DMS 273 treated with DMSO at 0.1 percent for 48 hours (cell line): ENCODE results near the gene ZNF780B.
"Not testable (repeated sequence)": the region's sequence is repeated elsewhere in the genome, so short reads cannot be mapped to it uniquely, and the experiment has no call there.

ENCODE experiments used
- DNase-seq: peaks from one replicate; lab custom pipeline; 2025; lab: John Stamatoyannopoulos, UW

ZNF780B gene

DNA sequence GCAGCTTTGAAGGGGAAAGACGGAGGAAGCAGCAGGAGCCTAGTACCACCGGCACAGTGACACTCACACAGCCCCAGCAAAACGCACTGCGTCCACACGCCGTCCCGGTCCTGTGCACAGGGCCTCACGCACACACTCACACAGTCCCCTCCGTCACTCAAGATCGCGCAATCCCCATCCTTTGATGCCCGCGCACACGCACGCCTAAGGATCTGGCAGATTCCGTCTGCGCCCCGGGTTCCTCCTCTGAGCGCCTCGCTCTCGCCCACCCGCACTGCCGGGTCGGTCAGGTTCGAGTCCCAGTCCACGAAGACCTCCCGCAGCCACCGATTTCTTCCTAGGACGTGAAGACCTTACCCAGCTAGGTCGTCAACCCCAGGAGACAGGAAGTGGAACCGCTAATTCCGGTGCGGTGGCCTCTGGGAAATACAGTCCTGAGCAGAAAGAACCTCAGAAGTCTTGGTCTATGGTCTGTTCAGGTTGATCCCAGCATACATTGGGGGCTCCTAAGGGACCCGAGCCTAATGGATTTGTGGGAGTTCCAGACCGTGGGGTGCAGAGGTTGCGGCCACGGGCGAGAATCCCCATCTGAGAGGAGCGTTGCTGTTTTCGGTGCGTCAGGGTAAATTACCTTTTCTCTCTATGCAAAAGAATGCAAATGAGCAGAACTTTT is at the start of gene ZNF780B:
ZNF780B (minus strand) TSS at position 400 of the 673 bp plus-strand sequence. CDS start 5,899 bp downstream, outside the sequence.
- peak; percentile 24 for DNase-seq

DNA sequence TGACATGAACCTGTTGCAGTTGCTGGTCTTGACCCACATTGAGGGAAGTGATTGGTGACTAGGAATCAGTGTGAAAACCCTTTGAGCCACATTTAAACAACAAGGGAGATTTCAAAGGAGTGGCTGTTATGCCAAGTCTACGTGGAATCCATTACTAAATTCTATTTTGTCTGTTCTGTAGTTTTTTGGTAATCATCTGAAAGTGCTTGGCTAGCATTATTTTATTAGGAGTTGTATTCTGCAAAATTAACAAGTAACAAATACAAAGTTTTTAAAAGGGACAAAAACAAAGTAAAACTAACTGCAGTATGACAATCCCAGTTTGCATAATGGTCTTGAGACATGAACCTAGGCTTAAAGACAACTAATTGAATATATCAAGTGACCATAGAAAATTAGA is 48.7 kb upstream of the ZNF780B start:
- no peak for DNase-seq

DNA sequence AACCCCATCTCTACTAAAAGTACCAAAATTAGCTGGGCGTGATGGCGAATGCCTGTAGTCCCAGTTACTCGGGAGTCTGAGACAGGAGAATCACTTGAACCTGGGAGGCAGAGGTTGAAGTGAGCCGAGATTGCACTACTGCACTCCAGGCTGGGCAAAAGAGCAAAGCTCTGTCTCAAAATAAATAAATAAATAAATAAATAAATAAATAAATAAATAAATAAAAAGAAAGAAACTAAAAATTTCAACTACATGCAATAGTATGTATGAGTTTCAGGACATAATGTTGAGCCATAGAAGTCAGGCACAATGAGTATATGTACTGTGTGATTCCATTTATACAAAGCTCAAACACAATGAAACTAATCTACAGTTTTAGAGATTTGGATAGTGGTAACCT is 47.6 kb upstream of the ZNF780B start:
- no peak for DNase-seq

DNA sequence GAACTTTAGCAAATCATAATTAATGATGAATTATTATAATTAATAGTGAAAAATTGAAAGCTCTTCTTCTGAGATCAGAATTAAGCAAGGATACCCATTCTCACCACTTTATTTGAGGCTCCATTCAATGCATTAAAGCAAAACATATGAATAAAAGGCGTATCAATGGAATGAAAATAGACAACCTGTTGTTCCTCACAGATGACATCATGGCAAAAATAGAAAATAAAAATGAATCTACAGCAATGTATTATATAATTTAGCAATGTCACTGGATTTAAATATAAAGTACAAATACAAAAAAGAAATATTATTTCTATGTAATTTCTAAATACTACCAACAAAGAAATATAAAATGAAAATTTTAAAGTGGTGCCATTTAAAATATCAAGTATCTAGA is 45.8 kb upstream of the ZNF780B start:
- no peak for DNase-seq

DNA sequence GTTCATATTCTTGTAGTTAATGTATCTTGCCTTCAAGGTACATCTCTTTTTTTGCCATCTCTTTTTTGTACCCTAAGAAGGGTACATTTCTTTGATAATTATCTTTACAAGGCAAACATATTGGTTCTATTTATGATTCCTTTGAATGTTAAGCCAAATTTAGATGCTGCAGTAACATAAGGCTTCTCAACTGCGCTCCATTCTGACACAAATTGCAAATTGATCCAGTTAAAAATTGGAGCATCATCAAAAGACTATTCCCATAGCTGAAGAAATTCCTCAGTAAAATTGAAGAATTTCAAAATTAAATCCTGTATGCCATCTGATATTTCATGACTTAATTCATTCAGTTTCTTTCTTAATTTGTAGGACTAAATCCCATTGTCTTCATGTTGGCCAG is 37.4 kb upstream of the ZNF780B start:
- DNase-seq = no peak

DNA sequence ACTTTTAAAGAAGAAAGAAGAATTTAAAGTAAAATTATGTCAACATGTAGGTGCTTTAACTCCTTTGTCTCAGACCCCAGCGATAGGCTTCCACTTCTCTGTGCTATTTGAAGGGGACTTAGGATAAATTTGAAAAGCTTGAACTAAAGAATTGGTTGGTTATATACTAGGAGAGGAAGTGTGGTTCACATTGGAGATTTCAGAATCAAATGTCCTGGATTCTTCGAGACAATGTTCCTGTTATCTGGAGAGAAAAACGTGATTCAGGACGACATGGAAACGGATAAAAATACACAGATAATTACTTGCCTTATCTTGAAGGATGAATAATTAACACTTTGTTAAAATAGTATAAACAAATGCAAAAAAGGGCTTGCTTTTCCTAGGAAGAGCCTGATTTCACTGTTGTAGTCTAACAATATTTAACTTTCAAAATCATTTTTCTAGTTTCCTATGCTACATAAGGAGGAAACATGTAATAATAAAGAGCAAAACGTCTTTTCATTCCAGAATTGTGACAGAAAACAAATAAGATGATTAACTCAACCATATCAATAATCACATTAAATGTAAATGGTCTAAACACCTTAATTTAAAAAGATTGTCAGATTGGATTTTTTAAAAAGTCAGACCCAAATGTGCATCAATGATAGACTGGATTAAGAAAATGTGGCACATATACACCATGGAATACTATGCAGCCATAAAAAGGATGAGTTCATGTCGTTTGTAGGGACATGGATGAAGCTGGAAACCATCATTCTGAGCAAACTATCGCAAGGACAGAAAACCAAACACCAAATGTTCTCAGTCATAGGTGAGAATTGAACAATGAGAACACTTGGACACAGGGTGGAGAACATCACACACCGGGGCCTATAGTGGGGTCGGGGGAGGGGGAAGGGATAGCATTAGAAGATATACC is 35.4 kb upstream of the ZNF780B start:
- DNase-seq = no peak

DNA sequence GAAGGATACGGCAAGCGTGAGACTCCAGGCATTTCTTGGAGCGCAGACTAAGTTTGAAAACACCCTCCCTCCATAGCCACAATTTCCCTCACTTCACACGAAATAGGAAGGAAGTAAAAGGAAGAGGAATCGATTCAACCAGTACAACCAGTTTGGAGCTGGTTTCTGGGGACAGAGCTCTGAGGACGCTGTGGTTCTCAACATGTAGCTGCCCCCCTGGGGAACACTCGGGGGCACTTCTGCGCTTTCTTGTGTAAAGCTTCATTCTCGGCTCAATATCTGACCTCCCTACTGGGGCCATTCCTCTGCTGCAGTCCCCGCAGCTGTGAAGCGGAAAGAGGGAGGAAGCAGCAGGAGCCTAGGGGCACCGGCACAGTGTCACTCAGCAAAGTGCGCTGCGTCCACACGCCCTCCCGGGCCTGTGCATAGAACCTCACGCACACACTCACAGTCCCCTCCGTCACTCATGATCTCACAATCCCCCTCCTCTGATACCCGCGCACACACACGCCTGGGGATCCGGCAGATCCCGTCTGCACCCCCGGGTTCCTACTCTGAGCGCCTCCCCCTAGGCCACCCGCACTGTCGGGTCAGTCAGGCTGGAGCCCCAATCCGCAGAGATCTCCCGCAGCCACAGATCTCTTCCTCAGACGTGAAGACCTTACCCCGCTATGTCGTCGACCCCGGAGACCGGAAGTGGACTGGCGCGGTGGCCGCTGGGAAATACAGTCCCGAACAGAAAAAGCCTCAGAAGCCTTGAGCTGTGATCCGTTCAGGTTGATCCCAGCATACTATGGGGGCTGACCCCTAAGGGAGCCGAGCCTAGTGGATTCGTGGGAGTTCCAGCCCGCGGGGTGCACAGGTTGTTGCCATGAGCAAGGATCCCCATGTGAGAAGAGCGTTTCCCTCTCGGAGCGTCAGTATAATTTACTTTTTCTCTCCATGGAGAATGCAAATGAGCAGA is 34.5 kb upstream of the ZNF780B start, which contains the start of gene ZNF780A:
ZNF780A (minus strand) TSS at position 703 of the 964 bp plus-strand sequence. CDS start 6,190 bp downstream, outside the sequence.
- peak; percentile 48 for DNase-seq

DNA sequence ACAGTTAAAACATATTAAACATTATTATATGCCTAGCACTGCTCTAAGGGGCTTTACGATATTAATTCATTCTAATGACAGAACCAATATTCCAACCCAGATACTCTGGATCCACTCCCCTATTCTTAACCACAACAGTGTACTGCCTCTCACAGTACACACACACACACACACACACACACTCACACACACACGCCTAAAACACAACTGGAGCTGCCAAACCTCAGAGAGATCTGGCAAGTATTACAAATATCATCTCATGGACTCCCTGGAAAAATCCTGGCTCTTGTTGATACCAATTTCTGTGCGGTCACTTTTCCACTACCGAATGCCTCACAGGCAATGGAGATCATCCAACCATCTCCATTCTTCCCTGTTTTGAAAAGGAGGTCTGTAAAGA is 33.4 kb upstream of the ZNF780B start:
- no peak for DNase-seq

DNA sequence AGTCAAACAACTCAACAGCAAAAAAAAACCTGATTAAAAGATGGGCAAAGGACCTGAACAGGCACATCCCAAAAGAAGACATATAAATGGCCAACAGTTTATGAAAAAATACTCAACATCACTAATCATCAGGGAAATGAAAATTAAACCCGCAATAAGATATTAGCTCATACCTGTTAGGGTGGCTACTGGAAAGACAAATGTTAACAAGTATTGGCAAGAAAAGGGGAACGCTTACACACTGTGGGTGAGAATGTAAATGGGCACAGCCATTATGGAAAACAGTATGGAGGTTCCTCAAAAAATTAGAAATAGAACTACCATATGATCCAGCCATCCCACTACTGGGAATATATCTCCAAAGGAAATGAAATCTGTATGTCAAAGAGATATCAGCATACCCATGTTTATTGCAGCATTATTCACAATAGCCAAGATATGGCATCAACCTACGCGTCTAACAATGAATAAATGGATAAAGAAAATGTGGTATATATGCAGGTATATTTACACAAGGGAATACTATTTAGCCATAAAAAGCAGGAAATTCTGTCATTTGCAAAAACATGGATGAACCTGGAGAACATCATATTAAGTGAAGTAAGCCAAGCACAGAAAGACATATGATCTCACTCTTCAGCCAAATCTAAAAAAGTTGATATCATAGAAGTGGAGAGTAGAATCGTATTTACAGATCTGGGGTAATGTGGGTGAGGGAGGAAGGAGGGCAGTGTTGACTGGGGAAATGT is 32.4 kb upstream of the ZNF780B start:
- DNase-seq = no peak

DNA sequence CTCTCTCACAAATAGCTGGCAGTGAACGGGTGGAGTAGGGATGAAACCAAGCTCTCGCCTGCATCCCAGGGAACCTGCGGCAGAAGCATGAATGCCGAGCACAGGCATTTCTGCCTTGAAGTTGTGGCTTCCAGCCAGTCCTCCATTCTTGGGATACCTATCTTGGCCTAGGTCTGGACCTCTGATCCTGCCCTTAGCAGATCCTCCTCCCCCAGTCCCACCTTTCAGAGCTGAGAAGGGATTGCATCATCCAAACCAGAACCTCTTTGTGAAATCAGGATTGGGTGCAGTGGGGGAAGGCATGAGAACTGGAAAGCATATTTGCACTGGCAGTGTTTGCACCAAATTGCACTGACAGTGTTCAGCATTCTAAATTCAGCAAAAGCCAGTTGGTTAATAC is 28.9 kb upstream of the ZNF780B start:
- no peak for DNase-seq

DNA sequence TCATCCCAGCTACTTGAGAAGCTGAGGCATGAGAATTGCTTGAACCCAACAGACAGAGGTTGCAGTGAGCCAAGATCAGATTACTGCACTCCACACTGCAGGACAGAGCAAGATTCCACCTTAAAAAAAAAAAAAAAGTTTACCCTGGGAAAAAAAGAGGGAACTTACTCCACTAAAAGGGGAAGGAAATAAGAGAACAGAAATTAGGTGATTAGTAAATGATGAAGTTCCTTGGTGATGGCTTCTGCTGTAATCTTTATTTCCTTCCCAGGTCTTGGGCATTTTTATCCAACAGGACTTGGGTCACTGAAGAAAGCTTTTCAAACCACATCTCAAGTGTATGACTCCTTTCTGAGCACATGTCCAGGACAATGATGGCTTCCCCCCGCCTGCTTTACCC is 25.4 kb upstream of the ZNF780B start:
- DNase-seq = no peak

DNA sequence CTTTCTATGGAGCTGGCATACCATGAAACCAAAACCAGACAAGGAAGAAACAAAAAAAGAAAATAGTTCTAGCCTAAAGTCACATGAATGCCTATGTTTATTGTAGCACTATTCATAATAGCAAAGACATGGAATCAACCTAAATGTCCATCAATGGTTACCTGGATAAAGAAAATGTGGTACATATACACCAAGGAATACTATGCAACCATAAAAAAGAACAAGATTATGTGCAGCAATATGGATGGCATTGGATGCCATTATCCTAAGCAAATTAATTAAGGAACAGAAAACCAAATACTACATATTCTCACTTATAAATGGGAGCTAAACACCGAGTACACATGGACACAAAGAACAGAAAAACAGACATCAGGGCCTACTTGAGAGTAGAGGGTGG is 24.3 kb upstream of the ZNF780B start:
- no peak for DNase-seq

DNA sequence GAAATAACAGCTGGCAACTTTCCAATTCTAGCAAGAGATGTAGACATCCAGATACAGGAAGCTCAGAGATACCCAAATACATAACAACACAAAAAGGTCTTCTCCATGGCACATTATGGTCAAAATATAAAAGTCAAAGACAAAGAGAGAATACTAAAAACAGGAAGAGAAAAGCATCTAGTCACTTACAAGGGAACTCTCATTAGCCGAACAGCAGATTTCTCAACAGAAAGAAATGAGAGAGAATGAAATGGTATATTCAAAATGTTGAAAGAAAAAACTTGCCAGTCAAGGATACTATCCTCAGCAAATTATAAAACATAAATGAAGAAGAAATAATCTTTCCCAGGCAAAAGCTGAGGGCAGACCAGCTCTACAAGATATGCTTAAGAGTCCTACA is 22.3 kb upstream of the ZNF780B start:
- DNase-seq = no peak

DNA sequence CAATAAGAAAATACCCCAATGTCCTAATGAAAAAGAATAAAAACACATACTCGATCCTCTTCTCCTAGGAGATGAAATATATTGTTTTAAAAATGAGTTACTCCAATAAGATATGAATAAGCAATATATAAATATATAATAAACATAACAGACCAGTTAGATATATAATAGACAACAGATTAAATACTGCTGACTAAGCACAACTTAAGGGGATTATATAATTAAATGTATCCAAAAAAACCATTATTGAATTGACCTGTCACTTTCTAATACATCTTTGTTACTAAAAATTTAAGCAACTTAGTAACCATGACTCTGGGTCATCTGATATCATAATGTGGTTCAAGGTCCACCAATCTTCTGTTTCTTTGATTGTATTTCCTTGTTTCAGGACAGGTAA is 14.0 kb upstream of the ZNF780B start:
- no peak for DNase-seq

DNA sequence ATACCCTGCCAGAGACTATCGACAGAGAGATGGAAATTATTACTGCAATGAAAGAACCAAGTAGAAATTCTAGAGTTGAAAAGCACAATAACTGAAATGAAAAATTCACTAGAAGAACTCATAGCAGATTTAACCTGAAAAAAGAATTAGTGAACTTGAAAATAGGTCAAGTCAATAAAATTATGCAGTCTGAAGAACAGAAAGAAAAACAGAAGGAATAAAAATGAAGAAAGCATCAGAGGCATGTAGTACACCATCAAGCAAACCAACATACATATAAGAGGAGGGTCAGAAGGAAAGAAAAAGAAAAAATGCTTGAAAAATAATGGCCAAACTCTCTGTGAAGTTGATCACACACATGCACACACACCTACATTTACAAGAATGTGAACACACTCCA is 3.6 kb upstream of the ZNF780B start:
- DNase-seq = no peak

DNA sequence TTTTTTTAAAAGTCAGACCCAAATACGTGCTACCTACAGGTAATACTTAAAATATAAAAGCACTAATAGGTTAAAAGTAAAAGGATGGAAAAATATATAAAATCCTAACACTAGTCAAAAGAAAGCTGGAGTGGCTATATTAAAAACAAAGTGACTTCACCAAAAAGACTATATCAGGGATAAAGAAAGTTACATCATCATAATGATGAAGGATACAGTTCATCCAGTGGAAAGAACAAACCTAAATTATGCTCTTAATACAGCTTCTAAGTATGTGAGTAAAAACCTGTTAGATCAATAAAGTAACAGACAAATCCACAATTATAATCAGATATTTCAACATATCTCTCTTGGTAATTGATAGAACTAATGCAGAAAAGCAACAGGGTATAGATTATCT is 1.1 kb upstream of the ZNF780B start:
- no peak for DNase-seq

DNA sequence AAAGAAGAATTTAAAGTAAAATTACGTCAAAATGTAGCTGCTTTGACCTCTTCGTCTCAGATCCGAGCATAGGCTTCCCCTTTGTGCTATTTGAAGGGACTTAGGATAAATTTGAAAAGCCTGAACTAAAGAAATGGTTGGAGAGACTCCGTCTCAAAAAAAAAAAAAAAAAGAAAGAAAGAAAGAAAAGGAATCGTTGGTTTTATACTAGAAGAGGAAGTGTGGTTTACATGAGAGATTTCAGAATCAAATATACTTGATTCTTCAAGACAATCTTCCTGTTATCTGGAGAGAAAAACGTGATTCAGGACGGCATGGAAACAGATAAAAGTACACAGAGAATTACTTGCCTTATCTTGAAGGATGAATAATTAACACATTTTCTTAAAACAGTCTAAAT is 474 bp upstream of the ZNF780B start:
- no peak for DNase-seq

DNA sequence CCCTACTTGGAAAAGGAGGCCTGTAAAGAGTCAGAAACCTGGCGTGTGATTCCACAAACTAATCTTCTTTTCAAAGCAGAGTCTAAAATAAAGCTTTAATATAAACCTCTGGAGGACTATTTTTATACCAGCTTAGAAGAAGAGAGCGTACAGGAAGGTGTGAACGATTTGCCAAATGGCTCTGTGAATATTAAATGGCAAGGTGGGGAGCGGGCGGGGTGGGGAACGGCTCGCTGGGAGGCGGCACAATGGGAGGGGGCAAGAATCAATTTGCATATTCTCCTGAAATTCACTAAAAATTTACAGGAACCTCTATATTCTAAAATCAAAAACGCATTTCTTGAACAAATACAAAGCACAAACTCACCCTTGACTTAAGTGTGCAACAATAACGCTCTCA is 982 bp downstream of the ZNF780B start:
- no peak for DNase-seq

DNA sequence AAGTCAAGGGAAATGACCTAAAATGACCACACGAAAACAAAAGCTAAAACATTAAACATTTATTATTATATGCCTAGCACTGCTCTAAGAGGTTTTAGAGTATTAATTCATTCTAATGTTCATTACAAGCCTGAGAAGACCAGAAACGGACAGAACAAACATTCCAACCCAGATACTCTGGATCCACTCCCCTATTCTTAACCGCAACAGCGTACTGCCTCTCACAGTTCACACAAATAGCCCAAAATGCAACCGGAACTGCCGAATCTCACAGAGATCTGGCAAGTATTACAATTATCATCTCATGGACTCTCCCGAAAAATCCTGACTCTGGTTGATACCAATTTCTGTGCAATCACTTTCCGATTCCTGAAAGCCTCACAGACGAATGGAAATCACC is 1.4 kb downstream of the ZNF780B start:
- no peak for DNase-seq

DNA sequence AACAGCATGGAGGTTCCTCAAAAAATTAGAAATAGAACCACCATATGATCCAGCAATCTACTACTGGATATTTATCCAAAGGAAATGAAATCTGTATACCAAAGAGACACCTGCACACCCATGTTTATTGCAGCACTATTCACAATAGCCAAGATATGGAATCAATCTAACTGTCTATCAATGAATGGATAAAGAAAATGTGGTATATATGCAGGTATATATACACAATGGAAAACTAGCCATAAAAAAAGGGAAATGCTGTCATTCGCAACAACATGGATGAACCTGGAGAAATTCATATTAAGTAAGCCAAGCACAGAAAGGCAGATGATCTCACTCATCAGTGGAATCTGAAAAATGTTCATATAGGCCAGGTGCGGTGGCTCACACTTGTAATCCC is 2.5 kb downstream of the ZNF780B start:
- no peak for DNase-seq

DNA sequence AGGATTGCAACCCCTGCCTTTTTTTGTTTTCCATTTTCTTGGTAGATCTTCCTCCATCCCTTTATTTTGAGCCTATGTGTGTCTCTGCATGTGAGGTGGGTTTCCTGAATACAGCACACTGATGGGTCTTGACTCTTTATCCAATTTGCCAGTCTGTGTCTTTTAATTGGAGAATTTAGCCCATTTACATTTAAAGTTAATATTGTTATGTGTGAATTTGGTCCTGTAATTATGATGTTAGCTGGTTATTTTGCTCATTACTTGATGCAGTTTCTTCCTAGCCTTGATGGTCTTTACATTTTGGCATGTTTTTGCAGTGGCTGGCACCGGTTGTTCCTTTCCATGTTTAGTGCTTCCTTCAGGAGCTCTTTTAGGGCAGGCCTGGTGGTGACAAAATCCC is 14.3 kb downstream of the ZNF780B start:
- not testable (repeated sequence) for DNase-seq
